Activated CD8-positive, alpha-beta memory T cell treated with anti-CD3 and anti-CD28 coated beads for 36 hours (primary cell): ENCODE data around the gene BLVRA. TPM values are rescaled to one million over a fixed set of nuclear protein-coding genes. Genes with fewer than 3 reads are reported as not detected.
"Not testable (repeated sequence)": the region's sequence is repeated elsewhere in the genome, so short reads cannot be mapped to it uniquely, and the experiment has no call there.

Experiments used
- CTCF ChIA-PET: fragments of 350-600 bp; sonication (Branson Sonifier 250); formaldehyde crosslinking; loops from one replicate; lab custom pipeline; 2021; ENCODE audit warnings: antibody characterized with exemption; lab: Charles Lee
- POLR2A ChIA-PET: fragments of 350-600 bp; sonication (Branson Sonifier 250); formaldehyde crosslinking; loops from one replicate; lab custom pipeline; 2021; ENCODE audit warnings: antibody characterized with exemption; lab: Charles Lee
- total RNA-seq, 2 experiments: library from RNA; stranded (reverse); gene quantifications; one replicate each; pipeline ENCODE4 v1.2.3, GENCODE V29; 2021

BLVRA gene
- total RNA-seq, 2 experiments from 2014 or later, result 32.9 to 34.0 TPM

GRCh38 chr7:43781726-43782607, 23.5 kb downstream of the BLVRA start:
- POLR2A ChIA-PET, result no interaction called here
- CTCF ChIA-PET, result no interaction called here

DNA sequence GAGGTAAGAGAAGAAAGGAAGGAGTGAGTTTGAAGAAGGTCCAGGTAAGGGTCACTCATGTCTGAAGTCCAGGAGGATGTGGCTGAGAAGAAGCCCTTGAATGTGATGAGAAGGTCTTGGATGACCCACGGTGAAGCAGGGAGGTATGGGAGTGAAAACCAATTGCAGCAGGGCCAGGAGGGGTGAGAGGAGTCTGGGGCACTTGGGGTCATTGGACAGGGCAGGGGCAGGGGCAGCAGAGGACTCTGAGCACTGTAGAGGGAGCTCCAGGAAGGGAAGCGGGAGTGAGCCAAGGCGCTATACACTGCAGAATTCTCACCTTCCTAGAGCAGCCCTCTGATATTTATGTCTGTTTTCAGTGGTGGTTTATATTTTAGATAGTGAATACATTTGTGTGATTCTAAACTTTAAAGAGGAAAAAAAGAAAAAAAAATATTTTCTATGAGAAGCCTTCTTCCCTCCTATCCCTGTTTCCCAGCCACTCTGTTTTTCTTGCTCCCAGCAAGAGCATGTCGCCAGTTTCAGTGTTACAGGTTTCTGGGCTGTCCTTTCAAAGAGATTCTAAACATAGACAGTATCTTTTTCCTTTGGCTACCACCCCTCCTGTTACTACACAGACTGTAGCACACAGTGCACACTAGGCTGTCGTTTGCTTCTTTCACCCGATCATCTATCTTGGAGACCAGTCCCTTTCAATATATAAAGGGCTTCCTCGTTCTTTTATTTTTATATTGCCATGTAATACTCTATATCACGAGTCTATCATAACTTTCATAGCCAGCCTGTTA, 24.5 kb downstream of the BLVRA start:
- ChIA-PET CTCF (no interaction called here), POLR2A (no interaction called here)

GRCh38 chr7:43784030-43784584, 25.6 kb downstream of the BLVRA start:
- ChIA-PET POLR2A (interaction anchor here (0.7 kb wide), 1 partner anchor 9 kb away, joined by 8 read pairs; no protein-coding TSS in a partner anchor), CTCF (interaction anchor here (0.7 kb wide), 1 partner anchor 52 kb away, joined by 5 read pairs; no protein-coding TSS in a partner anchor)

GRCh38 chr7:43784585-43785087, 26.2 kb downstream of the BLVRA start:
- ChIA-PET CTCF (interaction anchor here (0.6 to 0.7 kb wide), 2 partner anchors 52 to 658 kb away, joined by 3 to 5 read pairs; no protein-coding TSS in a partner anchor), POLR2A (interaction anchor here (0.7 kb wide), 1 partner anchor 8 kb away, joined by 8 read pairs; no protein-coding TSS in a partner anchor)

- ChIA-PET POLR2A (no interaction called here), CTCF (no interaction called here)
These were observed 26.9 kb downstream of the BLVRA start for GRCh38 chr7:43785420-43785819.

GRCh38 chr7:43787771-43788170, 29.3 kb downstream of the BLVRA start:
- ChIA-PET POLR2A (no interaction called here), CTCF (no interaction called here)

- CTCF ChIA-PET, result interaction anchor here (1.0 to 1.6 kb wide), 2 partner anchors 49 to 207 kb away, joined by 4 to 5 read pairs; partner anchors contain the start of gene STK17A
These were observed 31.5 kb downstream of the BLVRA start for GRCh38 chr7:43790006-43790405.

DNA sequence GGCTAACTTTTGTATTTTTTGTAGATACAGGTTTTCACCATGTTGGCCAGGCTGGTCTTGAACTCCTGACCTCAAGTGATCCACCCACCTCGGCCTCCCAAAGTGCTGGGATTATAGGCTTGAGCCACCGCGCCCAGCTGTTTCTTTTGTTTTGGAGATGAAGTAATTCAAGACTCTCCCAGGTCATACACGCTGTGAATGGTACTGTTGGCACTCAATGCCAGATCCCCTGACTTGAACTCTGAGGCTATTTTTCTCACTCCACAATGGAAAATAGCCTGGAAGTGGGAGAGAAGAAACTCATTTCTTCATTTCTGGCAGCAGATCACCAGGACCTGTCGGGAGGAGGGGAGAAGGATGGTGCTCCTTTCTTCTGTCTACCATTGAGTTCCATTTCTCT, 32.4 kb downstream of the BLVRA start:
- ChIA-PET POLR2A (no interaction called here), CTCF (interaction anchor here (1.6 kb wide), 1 partner anchor 208 kb away, joined by 5 read pairs; the partner anchor contains the start of gene STK17A)

More at GRCh38 chr7:43790006-43790405, 31.5 kb downstream of the BLVRA start:
- POLR2A ChIA-PET, result no interaction called here

- CTCF ChIA-PET, result no interaction called here
- POLR2A ChIA-PET, result interaction anchor here (0.6 kb wide), 1 partner anchor 1895 kb away, joined by 6 read pairs; no protein-coding TSS in a partner anchor
These were observed 33.2 kb downstream of the BLVRA start for GRCh38 chr7:43791665-43792064.

DNA sequence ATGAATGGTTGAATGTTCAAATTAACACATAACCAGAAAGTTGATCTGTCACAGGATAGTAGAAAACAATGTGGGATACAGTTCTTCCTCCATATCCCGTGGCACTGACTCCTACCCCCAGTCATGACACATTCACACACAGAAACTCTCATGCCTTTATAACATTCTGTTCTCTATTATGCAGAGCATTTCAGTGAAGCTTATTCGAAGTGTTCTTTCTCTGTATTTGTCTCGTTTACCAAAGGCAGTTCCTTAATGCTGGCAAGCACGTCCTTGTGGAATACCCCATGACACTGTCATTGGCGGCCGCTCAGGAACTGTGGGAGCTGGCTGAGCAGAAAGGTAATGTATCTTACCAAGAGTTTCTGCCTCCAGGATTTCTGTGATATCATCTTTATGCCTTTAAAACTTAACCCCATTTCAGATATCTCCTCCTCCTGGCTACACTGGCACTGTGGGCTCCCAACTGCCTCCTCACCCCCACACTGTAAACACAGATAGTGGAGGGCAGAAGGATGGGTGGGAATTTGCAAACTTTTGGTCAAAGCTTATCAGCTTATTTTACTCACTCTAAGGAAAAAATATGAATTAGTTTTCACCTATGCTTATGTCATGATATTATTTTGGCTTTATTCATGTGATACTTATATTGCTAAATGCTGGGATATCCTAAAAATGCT, 34.1 kb downstream of the BLVRA start:
- CTCF ChIA-PET, result no interaction called here
- POLR2A ChIA-PET, result interaction anchor here (0.6 kb wide), 1 partner anchor 9 kb away, joined by 8 read pairs; no protein-coding TSS in a partner anchor

DNA sequence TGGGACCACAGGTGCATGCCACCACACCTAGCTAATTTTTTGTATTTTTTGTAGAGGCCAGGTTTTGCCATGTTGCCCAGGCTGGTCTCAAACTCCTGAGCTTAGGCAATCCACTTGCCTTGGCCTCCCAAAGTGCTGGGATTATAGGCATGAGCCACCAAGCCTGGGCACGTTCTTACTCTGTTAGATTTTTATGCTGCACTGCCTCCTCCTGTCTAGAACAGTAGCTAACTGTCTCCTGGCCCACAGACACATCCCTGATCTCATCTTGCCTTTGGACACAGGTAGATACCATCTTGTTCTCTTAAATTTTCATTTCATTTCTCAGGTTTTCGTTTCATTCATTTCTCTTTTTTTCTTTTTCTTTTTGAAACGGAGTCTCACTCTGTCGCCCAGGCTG, 41.1 kb downstream of the BLVRA start:
- ChIA-PET POLR2A (no interaction called here), CTCF (interaction anchor here (1.1 kb wide), 1 partner anchor 217 kb away, joined by 4 read pairs; no protein-coding TSS in a partner anchor)

DNA sequence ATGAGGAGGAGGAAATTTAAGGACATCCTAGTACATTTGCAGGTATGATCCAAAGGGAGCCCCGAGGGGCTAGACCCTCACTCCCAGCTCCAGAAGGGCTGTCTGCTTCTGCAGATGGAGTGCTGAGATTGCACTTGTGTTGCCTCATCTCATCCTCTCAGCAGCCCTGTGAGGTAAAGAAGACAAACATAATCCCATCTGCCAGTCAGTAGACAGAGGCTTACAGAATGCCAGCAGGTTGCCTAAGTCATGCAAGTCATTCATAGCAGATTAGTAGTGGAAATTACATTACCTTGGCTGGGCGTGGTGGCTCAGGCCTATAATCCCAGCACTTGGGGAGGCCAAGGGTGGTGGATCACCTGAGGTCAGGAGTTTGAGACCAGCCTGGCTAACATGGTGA, 45.4 kb downstream of the BLVRA start:
- POLR2A ChIA-PET, result no interaction called here
- CTCF ChIA-PET, result no interaction called here

- ChIA-PET CTCF (interaction anchor here (0.6 kb wide), 1 partner anchor 44 kb away, joined by 6 read pairs; no protein-coding TSS in a partner anchor), POLR2A (no interaction called here)
These were observed 49.9 kb downstream of the BLVRA start for GRCh38 chr7:43808410-43808809.

- CTCF ChIA-PET, result interaction anchor here (1.2 kb wide), 1 partner anchor 16 kb away, joined by 3 read pairs; no protein-coding TSS in a partner anchor
- POLR2A ChIA-PET, result not testable (repeated sequence)
These were observed 51.9 kb downstream of the BLVRA start for GRCh38 chr7:43810195-43810941.

DNA sequence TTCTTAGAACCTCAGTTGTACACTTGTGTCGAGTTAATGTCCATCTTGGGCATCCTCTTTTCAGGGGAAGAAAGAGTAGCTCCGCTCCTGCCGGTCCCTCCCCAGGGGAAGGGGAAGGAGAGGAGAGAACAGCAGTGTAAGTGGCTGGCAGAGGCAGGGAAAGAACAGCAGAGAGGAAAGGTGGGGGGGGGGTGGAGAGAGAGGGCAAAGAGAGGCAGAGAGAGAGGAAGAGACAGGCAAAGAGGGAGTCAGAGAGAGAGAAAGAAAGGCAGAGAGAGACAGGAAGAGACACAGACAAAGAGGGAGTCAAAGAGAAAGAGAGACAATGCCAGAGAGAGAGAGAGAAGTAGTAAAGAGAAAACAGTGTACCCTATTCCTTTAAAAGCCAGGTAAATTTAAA, 56.9 kb downstream of the BLVRA start:
- ChIA-PET POLR2A (no interaction called here), CTCF (interaction anchor here (0.6 kb wide), 1 partner anchor 23 kb away, joined by 3 read pairs; no protein-coding TSS in a partner anchor)

GRCh38 chr7:43816046-43816797, 57.7 kb downstream of the BLVRA start:
- POLR2A ChIA-PET, CTCF ChIA-PET: not testable (repeated sequence)

GRCh38 chr7:43823425-43823824, 64.9 kb downstream of the BLVRA start:
- CTCF ChIA-PET, POLR2A ChIA-PET: not testable (repeated sequence)
